ENCODE results near the gene OLFM2. TPM values are rescaled to one million over a fixed set of nuclear protein-coding genes. Genes with fewer than 3 reads are reported as not detected.

OLFM2 gene
- total and polyA plus RNA-seq, 9 of the 15 experiments (the other 6 are each of a cell fraction or from before 2014, with no cell fraction given) = 0.10 to 0.33 (median 0.23) TPM; not detected in 4

- TF ChIP-seq ZNF24 (IDR thresholded peaks at IDR 0.05) = no peak
- TF ChIP-seq ARID3B (CRISPR knock-in tag; IDR thresholded peaks at IDR 0.05; ENCODE audit: borderline replicate concordance) = no peak
- TF ChIP-seq ZNF778 (CRISPR knock-in tag; IDR thresholded peaks at IDR 0.05) = no peak
- no peak for TF ChIP-seq ELF2 (CRISPR knock-in tag; IDR thresholded peaks at IDR 0.05)
- TF ChIP-seq ZNF280B (CRISPR knock-in tag; IDR thresholded peaks at IDR 0.05) = no peak
- no peak for TF ChIP-seq FOXJ3 (CRISPR knock-in tag; IDR thresholded peaks at IDR 0.05)
- no peak; the same call in 1 of the 2 replicates for TF ChIP-seq ZNF263 (CRISPR knock-in tag; IDR thresholded peaks at IDR 0.05; ENCODE audit: borderline replicate concordance)
- peak; percentile 73 for TF ChIP-seq NCOA6 (IDR thresholded peaks at IDR 0.05)
- no peak for TF ChIP-seq ZNF445 (CRISPR knock-in tag; IDR thresholded peaks at IDR 0.05; ENCODE audit: low read depth)
- no peak for TF ChIP-seq ZNF766 (CRISPR knock-in tag; conservative IDR thresholded peaks at IDR 0.05)
- TF ChIP-seq ZNF274 (IDR thresholded peaks at IDR 0.05; ENCODE audit: borderline replicate concordance, low read depth, low read length) = no peak
- TF ChIP-seq ARNT (IDR thresholded peaks at IDR 0.05) = peak in 1 of 2 experiments; percentile 47; a peak in 1 of 4 replicates
- TF ChIP-seq ZMIZ1 (IDR thresholded peaks at IDR 0.05; ENCODE audit: low read depth in 2 of 2, low read length in 2 of 2) = no peak
- 0 out of 4 replicates have a peak, but pooled peaks of 1 of the 2 experiments have one; percentile 48 for TF ChIP-seq TRIM24 (IDR thresholded peaks at IDR 0.05)
- TF ChIP-seq HNRNPH1 (optimal IDR thresholded peaks at IDR 0.05; ENCODE audit: low read depth, low read length) = no peak
- TF ChIP-seq NFXL1 (CRISPR knock-in tag; IDR thresholded peaks at IDR 0.05) = no peak
- TF ChIP-seq THRA (IDR thresholded peaks at IDR 0.05) = no peak
- no peak for TF ChIP-seq HDAC6 (IDR thresholded peaks at IDR 0.05; ENCODE audit: low read depth, low read length)
- no peak for TF ChIP-seq MEF2D (tag; conservative IDR thresholded peaks at IDR 0.05; ENCODE audit: low read depth)
- peak; percentile 30; the same call in 1 of the 2 replicates for TF ChIP-seq EP400 (IDR thresholded peaks at IDR 0.05)
These were observed 21.8 kb downstream of the OLFM2 start (continued) for GRCh38 chr19:9914315-9915207.
